NCI-H2227 (cell line): ENCODE results near the gene ARHGAP33.

Experiments used
- DNase-seq: peaks from one replicate; lab custom pipeline; 2025; ENCODE audit not compliant: unreplicated experiment; lab: John Stamatoyannopoulos, UW

ARHGAP33 gene

DNA sequence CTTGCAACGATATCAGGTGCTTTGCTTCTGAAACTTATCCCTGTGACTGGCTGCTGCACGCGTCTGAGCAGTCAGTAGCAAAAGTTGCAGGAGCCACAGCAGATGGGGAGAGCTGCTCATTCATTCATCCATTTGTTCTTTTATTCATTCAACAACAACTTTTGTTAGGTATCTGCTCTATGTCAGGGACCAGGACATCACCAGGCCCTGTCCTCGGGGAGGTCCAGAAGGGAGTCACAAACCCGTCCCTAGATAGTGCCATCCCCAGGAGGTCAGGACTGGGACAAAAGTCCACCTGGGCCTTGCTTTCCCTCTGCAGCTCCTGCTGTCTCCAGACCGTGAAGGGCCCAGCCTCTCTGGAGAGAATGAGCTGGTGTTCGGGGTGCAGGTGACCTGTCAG is 2.6 kb downstream of the ARHGAP33 start:
- no peak for DNase-seq

DNA sequence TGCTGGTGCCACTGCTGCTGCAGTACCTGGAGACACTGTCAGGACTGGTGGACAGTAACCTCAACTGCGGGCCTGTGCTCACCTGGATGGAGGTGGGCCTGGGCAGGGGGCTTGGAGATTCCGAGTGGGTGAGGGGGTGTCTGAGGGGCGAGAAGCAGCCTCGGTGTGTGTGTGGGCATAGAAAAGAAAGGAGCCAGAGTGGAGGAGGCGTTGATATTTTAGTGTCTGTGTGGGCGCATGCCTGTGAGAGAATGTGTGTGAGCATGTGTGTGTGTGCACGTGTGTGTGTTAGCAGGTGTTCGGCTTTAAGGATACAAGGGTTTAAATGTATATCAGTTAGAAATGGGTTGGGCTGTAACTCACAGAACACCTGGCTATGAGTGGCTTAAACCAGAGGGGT is 3.7 kb downstream of the ARHGAP33 start:
- DNase-seq: no peak

DNA sequence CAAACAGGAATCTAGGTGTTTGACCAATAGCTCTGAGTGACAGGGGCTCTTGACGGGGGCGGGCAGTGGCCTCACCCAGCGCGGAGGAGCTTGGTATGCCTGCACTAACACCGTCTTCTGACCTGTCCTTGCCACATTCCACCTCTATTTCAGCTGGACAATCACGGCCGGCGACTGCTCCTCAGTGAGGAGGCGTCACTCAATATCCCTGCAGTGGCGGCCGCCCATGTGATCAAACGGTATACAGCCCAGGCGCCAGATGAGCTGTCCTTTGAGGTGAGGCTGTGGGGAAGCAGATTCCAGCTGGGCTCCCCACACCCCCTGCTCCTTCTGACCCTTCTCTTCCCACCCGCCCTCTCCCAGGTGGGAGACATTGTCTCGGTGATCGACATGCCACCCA is 4.7 kb downstream of the ARHGAP33 start:
- DNase-seq: no peak

DNA sequence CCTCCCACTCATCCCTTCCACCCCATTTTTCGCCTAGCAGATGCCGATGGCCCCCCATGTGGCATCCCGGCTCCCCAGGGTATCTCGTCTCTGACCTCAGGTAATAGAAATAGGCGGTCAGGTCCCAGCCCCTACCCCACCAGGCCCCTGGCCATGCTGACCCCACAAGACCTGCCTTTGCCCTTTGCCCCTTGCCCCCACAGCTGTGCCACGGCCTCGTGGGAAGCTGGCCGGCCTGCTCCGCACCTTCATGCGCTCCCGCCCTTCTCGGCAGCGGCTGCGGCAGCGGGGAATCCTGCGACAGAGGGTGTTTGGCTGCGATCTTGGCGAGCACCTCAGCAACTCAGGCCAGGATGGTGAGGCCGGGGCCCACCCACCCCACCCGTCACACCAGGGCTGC is 5.4 kb downstream of the ARHGAP33 start:
- no peak for DNase-seq

DNA sequence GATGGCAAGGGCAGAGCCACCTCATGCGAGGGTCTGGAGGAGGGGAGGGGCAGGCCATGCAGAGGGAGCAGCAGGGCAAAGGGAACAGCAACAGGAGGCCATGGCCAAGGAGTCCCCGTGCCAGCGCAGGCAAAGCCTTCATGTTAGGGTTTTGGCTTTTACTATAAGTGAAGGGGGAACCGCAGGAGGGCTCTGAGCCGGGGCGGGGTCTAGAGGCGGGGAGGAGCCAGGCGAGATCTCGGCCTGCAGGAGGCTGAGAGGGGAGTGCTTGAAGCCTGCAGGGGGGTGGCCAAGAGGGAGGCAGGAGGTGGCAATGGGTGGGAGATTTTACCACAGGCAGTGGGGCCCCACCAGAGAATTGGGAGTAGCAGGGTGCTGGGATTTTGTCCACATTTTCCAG is 6.3 kb downstream of the ARHGAP33 start:
- no peak for DNase-seq

DNA sequence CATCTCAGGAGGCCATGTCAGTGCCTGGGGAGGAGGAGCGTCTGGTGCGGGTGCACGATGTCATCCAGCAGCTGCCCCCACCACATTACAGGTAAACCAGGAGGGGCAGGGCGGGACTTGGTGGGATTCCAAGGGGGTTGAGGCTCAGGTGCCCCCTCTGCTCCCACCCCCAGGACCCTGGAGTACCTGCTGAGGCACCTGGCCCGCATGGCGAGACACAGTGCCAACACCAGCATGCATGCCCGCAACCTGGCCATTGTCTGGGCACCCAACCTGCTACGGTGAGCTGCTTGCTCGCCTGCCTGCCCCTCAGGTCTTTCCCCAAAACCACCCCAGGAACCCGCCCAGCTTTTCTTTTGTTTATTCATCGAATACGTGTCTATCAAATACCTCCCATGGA is 7.2 kb downstream of the ARHGAP33 start:
- DNase-seq: no peak

DNA sequence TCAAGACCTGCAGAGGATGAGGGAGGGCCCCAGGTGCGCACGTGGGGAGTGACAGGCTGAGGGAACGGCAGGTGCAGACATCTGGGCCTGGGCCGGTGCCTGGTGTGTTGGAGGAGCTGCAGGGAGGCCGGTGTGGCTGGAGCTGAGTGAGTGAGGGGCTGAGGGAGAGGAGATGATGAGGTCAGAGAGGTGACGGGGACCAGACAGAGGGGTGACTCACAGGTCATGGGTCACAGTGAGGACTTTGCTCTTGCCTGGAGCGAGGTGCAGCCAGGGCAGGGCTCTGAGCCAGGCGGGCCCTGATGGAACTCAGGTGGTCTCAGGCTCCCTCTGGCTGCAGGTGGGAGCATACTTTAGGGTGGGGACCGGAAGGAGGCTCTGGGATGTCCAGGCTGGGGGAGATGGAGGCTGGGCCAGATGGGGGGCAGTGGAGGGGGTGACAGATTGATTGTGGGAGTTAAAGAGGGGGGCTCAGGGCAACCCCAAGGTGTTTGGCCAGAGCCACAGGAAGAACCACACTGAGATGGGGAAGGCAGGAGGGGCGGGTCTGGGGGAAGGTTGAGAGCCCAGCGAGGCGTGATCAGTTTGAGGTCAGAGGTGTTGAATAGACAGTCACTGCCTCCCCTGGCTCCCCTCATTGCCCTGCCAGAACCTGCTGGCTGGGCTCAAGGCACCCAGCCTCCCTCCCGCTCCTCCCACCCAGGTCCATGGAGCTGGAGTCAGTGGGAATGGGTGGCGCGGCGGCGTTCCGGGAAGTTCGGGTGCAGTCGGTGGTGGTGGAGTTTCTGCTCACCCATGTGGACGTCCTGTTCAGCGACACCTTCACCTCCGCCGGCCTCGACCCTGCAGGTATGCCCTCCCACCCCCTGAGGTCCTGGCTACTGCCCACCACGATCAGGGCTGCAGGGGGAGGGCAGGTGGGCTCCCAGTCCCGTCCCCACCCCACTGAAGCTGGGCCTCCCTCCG is 8.4 kb downstream of the ARHGAP33 start:
- DNase-seq: no peak

DNA sequence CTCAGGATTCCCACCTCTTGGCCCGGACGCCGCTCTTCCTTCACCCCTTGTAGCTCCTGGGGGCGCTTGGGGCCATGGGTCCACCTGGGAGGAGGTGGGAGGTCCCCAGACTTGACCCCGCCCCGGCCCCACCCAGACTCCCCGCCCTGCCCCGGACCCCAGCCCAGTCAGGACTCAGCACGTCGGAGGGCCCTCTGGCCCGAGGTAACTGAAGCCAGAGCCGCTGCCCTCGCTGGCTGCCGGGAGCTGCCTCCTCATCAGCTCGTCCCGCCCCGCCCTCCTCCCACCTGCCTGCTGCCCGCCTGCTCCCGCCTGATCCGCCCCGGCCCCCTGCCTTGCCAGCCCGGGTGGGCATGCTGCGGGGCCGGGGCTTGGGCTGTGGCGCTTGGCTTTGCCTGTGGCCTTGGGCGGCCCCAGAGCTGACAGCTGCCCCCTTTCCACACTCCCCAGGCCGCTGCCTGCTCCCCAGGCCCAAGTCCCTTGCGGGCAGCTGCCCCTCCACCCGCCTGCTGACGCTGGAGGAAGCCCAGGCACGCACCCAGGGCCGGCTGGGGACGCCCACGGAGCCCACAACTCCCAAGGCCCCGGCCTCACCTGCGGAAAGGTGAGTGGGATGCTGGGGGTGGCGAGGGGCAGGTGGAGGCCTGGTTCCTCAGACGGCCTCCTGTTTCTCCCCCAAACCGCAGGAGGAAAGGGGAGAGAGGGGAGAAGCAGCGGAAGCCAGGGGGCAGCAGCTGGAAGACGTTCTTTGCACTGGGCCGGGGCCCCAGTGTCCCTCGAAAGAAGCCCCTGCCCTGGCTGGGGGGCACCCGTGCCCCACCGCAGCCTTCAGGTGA is 9.4 kb downstream of the ARHGAP33 start:
- no peak for DNase-seq

DNA sequence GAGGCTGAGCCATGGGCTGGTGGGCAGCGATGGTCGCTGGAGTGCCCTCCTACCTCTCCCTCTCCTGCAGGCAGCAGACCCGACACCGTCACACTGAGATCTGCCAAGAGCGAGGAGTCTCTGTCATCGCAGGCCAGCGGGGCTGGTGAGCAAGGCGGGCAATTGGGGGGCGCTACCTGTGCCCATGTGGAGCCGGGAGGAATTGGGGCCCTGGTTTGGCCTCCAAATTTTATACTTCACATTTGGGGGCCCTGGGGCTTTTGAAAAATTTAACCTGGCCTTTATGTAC is 9.9 kb downstream of the ARHGAP33 start:
- no peak for DNase-seq

DNA sequence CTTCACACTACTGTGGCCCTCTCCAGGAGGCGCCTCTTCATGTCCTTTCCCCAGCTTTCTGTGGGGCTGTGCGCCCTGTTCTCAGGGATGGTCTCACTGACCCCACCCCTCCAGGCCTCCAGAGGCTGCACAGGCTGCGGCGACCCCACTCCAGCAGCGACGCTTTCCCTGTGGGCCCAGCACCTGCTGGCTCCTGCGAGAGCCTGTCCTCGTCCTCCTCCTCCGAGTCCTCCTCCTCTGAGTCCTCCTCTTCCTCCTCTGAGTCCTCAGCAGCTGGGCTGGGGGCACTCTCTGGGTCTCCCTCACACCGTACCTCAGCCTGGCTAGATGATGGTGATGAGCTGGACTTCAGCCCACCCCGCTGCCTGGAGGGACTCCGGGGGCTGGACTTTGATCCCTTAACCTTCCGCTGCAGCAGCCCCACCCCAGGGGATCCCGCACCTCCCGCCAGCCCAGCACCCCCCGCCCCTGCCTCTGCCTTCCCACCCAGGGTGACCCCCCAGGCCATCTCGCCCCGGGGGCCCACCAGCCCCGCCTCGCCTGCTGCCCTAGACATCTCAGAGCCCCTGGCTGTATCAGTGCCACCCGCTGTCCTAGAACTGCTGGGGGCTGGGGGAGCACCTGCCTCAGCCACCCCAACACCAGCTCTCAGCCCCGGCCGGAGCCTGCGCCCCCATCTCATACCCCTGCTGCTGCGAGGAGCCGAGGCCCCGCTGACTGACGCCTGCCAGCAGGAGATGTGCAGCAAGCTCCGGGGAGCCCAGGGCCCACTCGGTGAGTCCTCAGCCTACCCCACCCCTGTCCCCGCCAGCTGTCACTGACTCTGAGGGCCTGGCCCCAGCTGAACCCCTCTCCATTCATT is 11.2 kb downstream of the ARHGAP33 start:
- DNase-seq: no peak

DNA sequence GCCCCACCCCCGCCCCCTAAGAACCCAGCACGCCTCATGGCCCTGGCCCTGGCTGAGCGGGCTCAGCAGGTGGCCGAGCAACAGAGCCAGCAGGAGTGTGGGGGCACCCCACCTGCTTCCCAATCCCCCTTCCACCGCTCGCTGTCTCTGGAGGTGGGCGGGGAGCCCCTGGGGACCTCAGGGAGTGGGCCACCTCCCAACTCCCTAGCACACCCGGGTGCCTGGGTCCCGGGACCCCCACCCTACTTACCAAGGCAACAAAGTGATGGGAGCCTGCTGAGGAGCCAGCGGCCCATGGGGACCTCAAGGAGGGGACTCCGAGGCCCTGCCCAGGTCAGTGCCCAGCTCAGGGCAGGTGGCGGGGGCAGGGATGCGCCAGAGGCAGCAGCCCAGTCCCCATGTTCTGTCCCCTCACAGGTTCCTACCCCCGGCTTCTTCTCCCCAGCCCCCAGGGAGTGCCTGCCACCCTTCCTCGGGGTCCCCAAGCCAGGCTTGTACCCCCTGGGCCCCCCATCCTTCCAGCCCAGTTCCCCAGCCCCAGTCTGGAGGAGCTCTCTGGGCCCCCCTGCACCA is 11.9 kb downstream of the ARHGAP33 start:
- DNase-seq: no peak

DNA sequence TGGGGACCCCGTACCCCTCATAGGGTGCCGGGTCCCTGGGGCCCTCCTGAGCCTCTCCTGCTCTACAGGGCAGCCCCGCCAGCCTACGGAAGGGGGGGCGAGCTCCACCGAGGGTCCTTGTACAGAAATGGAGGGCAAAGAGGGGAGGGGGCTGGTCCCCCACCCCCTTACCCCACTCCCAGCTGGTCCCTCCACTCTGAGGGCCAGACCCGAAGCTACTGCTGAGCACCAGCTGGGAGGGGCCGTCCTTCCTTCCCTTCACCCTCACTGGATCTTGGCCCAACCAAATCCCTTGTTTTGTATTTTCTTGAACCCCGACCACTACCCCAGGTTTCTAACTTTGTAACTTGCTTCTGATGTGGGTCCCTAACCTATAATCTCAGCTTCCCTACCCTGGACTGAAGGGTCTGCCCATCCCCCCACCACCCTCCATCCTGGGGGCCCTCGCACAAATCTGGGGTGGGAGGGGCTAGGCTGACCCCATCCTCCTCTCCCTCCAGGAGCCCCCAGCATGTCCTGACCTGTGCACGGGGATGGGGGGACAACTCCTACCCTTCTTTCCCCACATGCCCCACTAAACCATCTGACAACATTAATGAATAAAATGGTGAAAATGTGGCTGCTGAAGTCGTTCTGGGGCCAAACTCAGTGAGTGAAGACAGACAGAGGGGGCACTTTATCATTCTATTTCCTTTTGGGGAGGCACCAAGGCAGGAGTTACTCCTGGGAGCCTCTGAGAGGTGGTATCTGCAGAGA is 13.0 kb downstream of the ARHGAP33 start:
- DNase-seq: no peak

DNA sequence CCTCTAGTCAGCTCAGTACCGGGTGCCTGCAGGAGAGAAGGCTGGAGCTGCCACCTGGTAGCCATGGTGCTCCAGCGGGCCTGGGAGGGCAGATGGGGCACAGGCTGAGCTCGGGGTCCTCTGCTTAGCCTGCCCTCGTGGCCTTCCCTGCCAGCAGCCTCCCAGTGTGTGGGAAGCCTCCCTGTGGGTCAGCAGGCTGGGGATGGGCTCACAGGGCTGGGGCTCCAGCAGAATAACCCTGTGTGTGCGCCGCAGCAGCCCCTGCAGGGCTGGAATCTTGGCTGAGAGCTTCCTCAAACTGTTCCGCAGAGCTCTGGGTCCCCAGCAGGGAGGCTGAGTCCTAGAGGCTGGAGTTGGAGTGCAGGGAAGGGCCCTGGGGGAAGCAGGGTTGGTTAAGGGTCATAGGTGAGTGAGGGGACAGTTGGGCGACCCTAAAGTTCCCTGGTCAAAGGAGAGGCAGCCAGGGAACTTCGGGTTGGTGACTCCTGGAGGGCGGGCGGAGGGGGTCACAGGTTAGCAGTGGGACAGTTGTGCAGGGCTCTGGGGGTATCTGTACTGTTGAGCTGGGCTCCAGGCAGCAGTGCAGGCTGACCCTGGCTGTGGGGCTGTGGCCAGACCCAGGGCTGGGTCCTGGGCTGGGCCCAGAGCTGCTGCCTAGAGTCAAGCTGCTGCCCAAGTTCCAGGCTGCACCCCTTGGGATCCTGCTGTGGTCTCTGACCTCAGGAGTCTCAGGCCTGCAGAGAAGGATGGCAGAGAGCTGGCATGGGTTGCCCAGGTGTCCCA is 14.0 kb downstream of the ARHGAP33 start:
- no peak for DNase-seq

DNA sequence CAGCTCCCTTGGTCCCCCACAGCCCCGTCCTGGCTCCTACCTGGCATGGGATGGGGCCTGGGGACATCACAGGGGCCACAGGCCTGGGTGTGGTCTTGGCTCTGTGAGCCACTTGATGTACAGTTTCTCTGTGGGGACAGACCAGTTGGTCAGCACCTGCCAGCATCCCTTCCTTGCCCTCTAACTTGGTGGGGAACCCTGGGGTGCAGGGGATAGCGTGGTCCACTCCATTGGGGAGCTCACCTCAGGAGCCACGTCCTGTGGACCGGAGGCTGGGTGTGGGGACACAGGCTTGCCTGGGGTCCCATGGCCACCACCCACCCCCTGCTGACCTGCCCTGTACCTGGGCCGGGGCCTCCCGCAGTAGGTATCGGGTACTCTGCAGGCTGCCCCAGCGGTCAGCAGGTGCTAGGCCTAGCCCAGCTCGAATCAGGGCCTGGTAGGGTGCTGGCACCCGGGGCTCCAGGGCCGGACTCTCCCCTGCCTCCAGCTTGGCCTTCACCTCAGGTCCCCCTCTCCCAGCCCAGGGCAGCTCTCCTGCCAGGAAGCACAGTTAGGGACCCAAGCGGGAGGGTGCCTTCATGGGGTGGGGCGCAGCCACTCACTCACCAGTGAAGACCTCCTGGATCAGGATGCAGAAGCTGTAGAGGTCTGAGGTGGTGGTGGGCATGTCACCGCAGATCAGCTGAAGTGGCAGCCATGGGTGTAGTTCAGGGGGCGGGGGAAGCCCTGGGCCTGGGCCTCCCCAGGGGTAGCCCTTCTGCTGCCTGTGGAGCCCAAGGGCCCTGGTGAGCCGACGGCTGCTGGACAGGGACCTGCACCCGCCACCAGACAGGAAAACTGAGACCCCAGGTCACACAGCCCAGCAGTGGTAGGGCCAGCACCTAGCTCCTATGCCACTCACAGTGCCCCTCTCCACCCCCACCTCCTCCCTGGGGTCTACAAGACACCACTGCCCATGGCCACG is 14.9 kb downstream of the ARHGAP33 start:
- no peak for DNase-seq

DNA sequence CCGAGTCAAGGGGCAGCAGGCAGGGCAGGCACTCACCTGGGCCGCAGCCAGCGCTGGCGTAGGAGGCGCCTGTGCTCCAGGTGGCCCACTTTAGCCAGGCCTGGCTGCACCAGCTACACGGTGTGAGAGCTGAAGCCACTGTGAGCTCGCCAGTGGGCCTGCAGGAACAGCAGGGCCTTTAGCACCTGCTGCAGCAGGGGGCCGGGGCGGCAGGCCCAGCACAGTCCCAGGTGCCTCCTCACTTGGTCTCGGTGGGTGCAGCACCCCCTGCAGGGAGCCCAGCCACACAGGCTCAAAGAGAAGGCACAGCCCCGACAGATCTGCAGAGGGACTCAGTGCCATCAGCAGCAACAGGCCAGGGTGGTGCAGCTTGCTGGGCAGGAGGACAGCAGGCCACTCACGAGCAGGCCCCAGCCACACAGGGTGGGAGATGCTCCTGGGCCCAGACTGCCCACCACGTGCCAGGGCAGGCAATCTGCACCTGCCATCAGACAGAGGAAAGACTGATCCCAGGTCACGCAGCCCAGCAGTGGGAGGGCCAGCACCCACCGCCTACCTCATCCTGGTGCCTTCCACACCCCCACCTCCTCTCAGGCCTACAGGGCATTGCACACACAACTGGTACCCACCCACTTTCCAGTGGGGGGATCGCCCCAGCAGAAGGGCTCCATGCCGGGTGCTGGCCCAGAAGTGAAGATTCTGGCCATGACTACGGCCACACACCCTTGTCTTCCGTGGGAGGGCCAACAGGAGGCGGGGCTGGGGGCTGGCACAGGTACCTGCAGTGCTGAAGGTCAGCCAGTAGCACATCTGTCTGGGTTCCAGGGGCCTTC is 15.8 kb downstream of the ARHGAP33 start:
- DNase-seq: no peak

DNA sequence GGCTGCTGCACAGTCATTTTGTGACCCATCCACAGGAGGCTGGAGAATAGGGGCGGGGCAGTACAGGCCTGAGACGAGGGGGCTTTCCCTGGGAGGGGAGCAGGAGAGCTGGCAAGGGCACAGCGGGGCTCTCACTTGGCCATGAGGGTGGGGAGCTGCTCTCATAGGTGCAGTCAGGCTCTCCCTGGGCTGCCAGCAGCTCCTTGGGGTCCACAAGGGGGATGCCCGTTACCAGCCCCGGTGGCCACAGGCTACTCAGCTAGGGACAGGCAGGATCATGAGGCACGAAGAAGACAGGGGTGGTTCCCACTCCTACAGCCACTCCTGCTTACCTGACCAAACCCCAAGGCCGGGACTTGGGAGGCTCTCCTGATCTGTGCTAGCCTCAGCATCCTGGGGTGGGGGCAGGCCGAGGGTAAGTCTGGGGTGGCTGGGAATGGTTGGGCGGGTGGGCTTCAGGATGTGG is 16.5 kb downstream of the ARHGAP33 start:
- no peak for DNase-seq

DNA sequence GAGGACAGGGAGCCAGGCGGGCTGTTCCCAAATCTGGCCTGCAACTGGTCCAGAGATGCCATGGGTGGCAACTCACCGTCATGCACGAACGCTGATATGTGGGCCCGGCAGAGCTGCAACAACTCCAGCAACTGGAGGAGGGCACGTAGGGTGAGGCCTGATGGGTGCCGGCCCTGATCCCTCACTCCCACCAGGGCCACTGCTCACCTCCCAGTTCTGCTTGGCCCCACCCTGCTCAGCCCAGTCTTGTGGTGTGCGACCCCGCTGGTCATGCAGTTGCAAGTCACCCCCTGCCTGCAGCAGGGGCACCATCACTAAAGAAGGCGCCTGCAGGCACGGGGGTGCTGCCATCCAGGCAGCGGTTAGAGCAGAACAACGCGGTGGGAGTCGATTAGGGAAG is 16.9 kb downstream of the ARHGAP33 start:
- DNase-seq: no peak
